ES-I3 (cell line): ENCODE data around the gene CACNG3.
"Not testable (repeated sequence)": the region's sequence is repeated elsewhere in the genome, so short reads cannot be mapped to it uniquely, and the experiment has no call there.

Experiments used
- H3K36me3 ChIP-seq: 2 replicates; pipeline ENCODE4 v1.6.1; 2013; ENCODE audit warnings: mild to moderate bottlenecking, low read length, control low read depth, moderate library complexity; ENCODE audit not compliant: insufficient read depth
- H3K4me1 ChIP-seq: 2 replicates; pipeline ENCODE4 v1.6.1; 2013; ENCODE audit warnings: mild to moderate bottlenecking, control low read depth, low read length; ENCODE audit not compliant: insufficient read depth
- H3K9ac ChIP-seq: 2 replicates; pipeline ENCODE4 v1.6.1; 2013; ENCODE audit warnings: low read depth, mild to moderate bottlenecking, low read length, moderate library complexity
- H3K9me3 ChIP-seq: 2 replicates; pipeline ENCODE4 v1.6.1; 2013; ENCODE audit warnings: mild to moderate bottlenecking, low read length, moderate library complexity; ENCODE audit not compliant: control insufficient read depth, insufficient read depth

Gene CACNG3

GRCh38 chr16:24294131-24294530, 38.0 kb downstream of the CACNG3 start:
- Histone ChIP-seq H3K36me3 (no peaks in the 10 kb centered on the region), H3K4me1 (no peaks in the 10 kb centered on the region), H3K9me3 (no peaks in the 10 kb centered on the region), H3K9ac (no peak overlapping the region)

GRCh38 chr16:24297375-24297774, 41.2 kb downstream of the CACNG3 start:
- H3K4me1 ChIP-seq, result no peaks in the 10 kb centered on the region
- H3K9ac ChIP-seq, result no peak overlapping the region
- no peaks in the 10 kb centered on the region for H3K36me3 ChIP-seq
- H3K9me3 ChIP-seq, result no peaks in the 10 kb centered on the region

DNA sequence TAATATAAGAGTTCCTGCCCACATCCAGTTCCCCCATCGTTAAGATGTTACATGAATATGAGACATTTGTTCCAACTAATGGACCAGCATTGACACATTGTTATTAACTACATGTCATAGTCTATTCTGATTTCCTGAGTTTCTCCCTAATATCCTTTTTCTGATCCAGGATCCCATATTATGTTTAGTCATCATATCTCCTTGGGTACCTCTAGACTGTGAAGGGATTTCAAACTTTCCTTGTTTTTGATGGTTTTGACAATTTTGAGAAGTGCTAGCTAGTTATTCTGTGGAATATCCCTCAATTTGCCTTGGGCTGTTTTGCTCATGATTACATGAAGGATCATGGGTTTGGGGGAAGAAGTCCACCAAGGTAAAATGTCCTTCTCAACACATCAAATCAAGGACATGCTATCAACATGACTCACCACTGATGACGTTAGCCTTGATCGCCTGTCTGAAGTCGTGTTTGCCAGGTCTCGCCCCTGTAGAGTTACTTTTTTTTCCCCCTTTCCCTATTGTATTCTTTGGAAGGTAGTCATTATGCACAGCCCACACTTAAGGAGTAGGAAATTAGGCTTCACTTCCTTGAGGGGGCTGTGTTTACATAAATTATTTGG, 42.5 kb downstream of the CACNG3 start:
- Histone ChIP-seq H3K9me3 (no peaks in the 10 kb centered on the region), H3K4me1 (no peaks in the 10 kb centered on the region), H3K36me3 (no peaks in the 10 kb centered on the region), H3K9ac (no peak overlapping the region)

DNA sequence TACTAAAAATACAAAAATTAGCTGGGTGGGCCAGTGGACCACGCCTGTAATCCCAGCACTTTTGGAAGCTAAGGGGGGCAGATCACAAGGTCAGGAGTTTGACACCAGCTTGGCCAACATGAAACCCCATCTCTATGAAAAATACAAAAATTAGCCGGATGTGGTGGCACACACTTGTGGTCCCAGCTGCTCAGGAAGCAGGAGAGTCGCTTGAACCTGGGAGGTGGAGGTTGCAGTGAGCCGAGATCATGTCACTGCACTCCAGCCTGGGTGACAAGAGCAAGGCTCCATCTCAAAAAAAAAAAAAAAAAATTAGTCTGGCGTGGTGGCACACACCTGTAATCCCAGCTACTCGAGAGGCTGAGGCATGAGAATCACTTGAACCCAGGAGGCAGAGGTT, 44.6 kb downstream of the CACNG3 start:
- H3K4me1 ChIP-seq, H3K36me3 ChIP-seq, H3K9me3 ChIP-seq, H3K9ac ChIP-seq: not testable (repeated sequence)

GRCh38 chr16:24302636-24303035, 46.5 kb downstream of the CACNG3 start:
- Histone ChIP-seq H3K36me3 (no peaks in the 10 kb centered on the region), H3K4me1 (no peaks in the 10 kb centered on the region), H3K9me3 (no peaks in the 10 kb centered on the region), H3K9ac (no peak overlapping the region)

- Histone ChIP-seq H3K9me3 (no peaks in the 10 kb centered on the region), H3K36me3 (no peaks in the 10 kb centered on the region), H3K9ac (no peak overlapping the region), H3K4me1 (no peaks in the 10 kb centered on the region)
These were observed 52.1 kb downstream of the CACNG3 start for GRCh38 chr16:24308200-24308599.

GRCh38 chr16:24309258-24310142, 53.4 kb downstream of the CACNG3 start:
- H3K4me1 ChIP-seq, result no peaks in the 10 kb centered on the region
- H3K9me3 ChIP-seq, result no peaks in the 10 kb centered on the region
- H3K36me3 ChIP-seq, result no peaks in the 10 kb centered on the region
- no peak overlapping the region for H3K9ac ChIP-seq

DNA sequence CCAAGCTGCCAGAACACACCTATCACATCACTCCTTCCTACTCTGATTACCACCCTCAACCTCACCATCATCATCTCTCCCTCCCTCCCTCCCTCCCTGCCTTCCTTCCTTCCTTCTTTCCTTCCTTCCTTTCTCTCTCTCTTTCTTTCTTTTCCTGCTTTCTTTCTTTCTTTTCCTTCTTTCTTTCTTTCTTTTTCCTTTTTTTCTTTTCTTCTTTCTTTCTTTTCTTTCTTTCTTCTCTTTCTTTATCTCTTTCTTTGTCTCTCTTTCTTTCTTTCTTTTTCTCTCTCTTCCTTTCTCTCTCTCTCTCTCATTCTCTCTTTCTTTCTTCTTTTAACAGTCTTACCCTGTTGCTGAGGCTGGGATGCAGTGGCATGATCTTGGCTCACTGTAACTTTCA, 59.2 kb downstream of the CACNG3 start:
- H3K36me3 ChIP-seq, result no peaks in the 10 kb centered on the region
- H3K9ac ChIP-seq, result no peak overlapping the region
- H3K4me1 ChIP-seq, result peaks cover 7% of the 10 kb centered on the region
- H3K9me3 ChIP-seq, result no peaks in the 10 kb centered on the region

GRCh38 chr16:24318680-24319079, 62.5 kb downstream of the CACNG3 start:
- H3K9ac ChIP-seq, result no peak overlapping the region
- H3K4me1 ChIP-seq, result peaks cover 7% of the 10 kb centered on the region
- H3K9me3 ChIP-seq, result no peaks in the 10 kb centered on the region
- no peaks in the 10 kb centered on the region for H3K36me3 ChIP-seq

- no peaks in the 10 kb centered on the region for H3K36me3 ChIP-seq
- peaks cover 7% of the 10 kb centered on the region for H3K4me1 ChIP-seq
- no peak overlapping the region for H3K9ac ChIP-seq
- H3K9me3 ChIP-seq, result no peaks in the 10 kb centered on the region
These were observed 63.1 kb downstream of the CACNG3 start for GRCh38 chr16:24319126-24319814.

DNA sequence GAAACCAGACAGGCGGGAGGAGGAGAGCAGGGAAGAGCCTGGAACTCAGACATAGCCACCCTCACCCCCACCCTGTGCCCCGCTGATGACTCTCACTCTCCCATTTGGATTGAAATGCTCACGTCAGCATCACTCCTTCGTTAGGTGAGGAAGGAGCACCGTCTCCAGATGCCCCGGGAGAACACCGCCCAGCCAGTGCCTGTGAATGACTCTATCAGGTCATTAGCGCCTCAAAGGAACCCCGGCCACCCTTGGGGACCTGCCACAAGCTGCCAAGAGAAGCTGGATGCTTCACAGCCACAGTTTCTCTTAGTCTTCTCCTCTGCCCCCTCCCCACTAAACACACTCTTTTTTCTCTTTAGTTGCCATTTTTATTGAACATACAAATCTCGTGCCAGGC, 66.0 kb downstream of the CACNG3 start:
- no peaks in the 10 kb centered on the region for H3K36me3 ChIP-seq

DNA sequence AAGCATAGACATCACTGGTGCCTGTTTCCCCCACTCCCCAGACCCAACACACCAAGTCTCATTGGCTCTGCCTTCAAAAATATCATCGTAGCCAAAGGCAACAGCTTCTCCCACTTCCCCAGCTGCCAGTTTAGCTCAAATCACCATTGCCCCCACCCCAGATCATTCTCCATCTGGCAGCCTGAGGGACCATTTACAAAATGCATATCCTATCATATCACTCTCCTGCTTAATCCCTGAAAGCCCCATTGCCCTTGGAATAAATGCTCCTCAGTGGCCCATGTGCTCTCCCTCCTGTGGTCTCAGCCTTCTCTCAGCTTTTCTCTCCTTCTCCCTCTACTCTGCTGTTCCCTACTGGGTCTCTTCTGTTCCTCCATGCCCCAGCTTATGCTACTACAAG, 68.3 kb downstream of the CACNG3 start:
- Histone ChIP-seq H3K9me3 (no peaks in the 10 kb centered on the region), H3K36me3 (no peaks in the 10 kb centered on the region), H3K4me1 (no peaks in the 10 kb centered on the region), H3K9ac (no peak overlapping the region)

More for the DNA sequence above, 66.0 kb downstream of the CACNG3 start:
- Histone ChIP-seq H3K9ac (no peak overlapping the region), H3K9me3 (no peaks in the 10 kb centered on the region), H3K4me1 (peaks cover 7% of the 10 kb centered on the region)

DNA sequence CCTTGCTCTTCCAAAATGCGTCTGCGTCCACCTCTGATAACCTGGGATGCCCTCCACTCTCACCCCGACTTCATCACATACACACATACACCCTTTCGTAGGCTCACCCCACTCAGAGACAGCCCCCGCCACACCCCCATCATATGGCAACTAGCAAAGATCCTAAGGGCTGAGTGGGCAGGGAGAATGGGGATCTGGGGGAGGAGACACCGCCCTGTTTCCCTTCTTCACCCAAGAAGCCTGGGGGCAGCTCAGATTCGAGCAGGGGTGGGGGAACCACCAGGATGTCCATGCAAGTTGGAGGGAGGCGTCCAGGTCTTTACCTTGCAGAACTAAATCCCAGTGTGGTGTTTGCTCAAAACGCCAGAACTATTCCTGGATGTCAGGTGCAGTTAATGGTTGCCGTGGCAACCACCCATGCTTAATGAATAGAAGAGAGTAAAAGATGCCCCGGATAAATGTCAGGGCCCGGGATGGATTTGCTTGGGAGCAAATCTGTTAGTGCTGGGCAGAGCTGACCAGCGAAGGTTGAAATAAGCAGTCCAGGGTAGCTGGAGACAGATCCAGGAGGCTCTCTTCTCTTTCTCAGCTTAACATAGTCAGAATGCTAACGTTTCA, 72.8 kb downstream of the CACNG3 start:
- no peaks in the 10 kb centered on the region for H3K36me3 ChIP-seq

DNA sequence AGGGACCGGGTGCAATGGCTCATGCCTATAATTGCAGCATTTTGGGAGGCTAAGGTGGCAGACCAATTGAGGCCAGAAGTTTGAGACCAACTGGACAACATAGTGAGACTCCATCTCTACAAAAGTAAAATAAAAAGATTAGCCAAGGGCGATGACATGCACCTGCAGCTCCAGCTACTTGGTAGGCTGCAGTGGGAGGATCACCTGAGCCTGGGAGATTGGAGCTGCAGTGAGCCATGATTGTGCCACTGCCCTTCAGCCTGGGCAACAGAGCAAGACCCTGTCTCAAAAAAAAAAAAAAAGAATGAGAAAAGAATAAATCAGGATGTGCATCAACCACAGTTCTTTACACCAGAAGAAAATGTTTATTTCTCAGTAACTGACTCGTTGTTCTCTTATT, 76.0 kb downstream of the CACNG3 start:
- H3K9me3 ChIP-seq, result no peaks in the 10 kb centered on the region
- H3K9ac ChIP-seq, result no peak overlapping the region
- no peaks in the 10 kb centered on the region for H3K4me1 ChIP-seq
- no peaks in the 10 kb centered on the region for H3K36me3 ChIP-seq

More for the DNA sequence above, 72.8 kb downstream of the CACNG3 start:
- Histone ChIP-seq H3K4me1 (no peaks in the 10 kb centered on the region), H3K9me3 (no peaks in the 10 kb centered on the region), H3K9ac (no peak overlapping the region)
